ENCODE results near the gene SCAMP2. TPM values are rescaled to one million over a fixed set of nuclear protein-coding genes. Genes with fewer than 3 reads are reported as not detected.

SCAMP2 gene
- total RNA-seq, result 28.7 and 39.0 TPM in 2 replicates

GRCh38 chr15:74873036-74873755 lies at the start of gene SCAMP2:
TSS of gene SCAMP2 (minus strand) at chr15:74873365. CDS start at chr15:74873255, 110 bp downstream.

GRCh38 chr15:74906450-74907162 lies 33.4 kb upstream of the SCAMP2 start, which contains the start of gene FAM219B:
TSS of gene FAM219B (minus strand) at chr15:74906851. CDS start at chr15:74906800, 51 bp downstream.

GRCh38 chr15:74889883-74890664 lies 16.9 kb upstream of the SCAMP2 start, which contains the start of gene MPI:
TSS of gene MPI (plus strand) at chr15:74890042. CDS start at chr15:74890074, 32 bp downstream.

GRCh38 chr15:74842581-74843444 lies 30.4 kb downstream of the SCAMP2 start, which contains the start of gene ULK3:
TSS of gene ULK3 (minus strand) at chr15:74843156. CDS start at chr15:74843105, 51 bp downstream.

GRCh38 chr15:74826364-74826819 lies 46.8 kb downstream of the SCAMP2 start, which contains the start of gene CPLX3:
TSS of gene CPLX3 (plus strand) at chr15:74826627. CDS start at chr15:74826704, 77 bp downstream.

GRCh38 chr15:74812533-74812932 lies 60.6 kb downstream of the SCAMP2 start, which contains the start of gene LMAN1L:
TSS of gene LMAN1L (plus strand) at chr15:74812835. CDS start at chr15:74812855, 20 bp downstream.

Other genes starting within 250 kb of the SCAMP2 start
- 22.0 and 23.5 TPM in 2 replicates for gene EDC3, start 177.3 kb downstream of the SCAMP2 start, total RNA-seq
- gene CYP1A1, start 147.8 kb downstream of the SCAMP2 start, total RNA-seq, result 0.40 and 1.2 TPM in 2 replicates
- gene CYP1A2, start 124.5 kb downstream of the SCAMP2 start, total RNA-seq, result not detected in 2 replicates
- 37.6 and 55.2 TPM in 2 replicates for gene CSK, start 91.3 kb downstream of the SCAMP2 start, total RNA-seq
- 0.26 TPM in 1 of 2 replicates, not detected in the other for gene LMAN1L, start 60.5 kb downstream of the SCAMP2 start, total RNA-seq
- not detected in 2 replicates for gene CPLX3, start 46.7 kb downstream of the SCAMP2 start, total RNA-seq
- 14.5 and 28.5 TPM in 2 replicates for gene ULK3, start 30.2 kb downstream of the SCAMP2 start, total RNA-seq
- gene MPI, start 16.7 kb upstream of the SCAMP2 start, total RNA-seq, result 118 TPM in 2 replicates
- 50.0 and 71.3 TPM in 2 replicates for gene FAM219B, start 33.5 kb upstream of the SCAMP2 start, total RNA-seq
- gene COX5A, start 64.7 kb upstream of the SCAMP2 start, total RNA-seq, result 33.1 and 41.3 TPM in 2 replicates
- 2.6 and 4.6 TPM in 2 replicates for gene RPP25, start 83.4 kb upstream of the SCAMP2 start, total RNA-seq
- 1.6 and 2.6 TPM in 2 replicates for gene SCAMP5, start 122.2 kb upstream of the SCAMP2 start, total RNA-seq
- 7.3 and 7.4 TPM in 2 replicates for gene PPCDC, start 150.2 kb upstream of the SCAMP2 start, total RNA-seq